Mesenchymal stem cell (in vitro differentiated cells and primary cell): ENCODE results near the gene SIK1.
A peak's percentile ranks its signal among the peaks of the same experiment; 100 is the strongest.

Experiments used
- DNase-seq: peaks from one replicate; pipeline ENCODE4 v3.0.0-alpha.2; 2013
- H2AFZ ChIP-seq: one replicate; pipeline ENCODE4 v1.6.1; 2013; ENCODE audit warnings: low read depth, mild to moderate bottlenecking, control low read depth, inconsistent platforms, low read length, moderate library complexity
- H2AK5ac ChIP-seq: 2 replicates; pipeline ENCODE4 v1.6.1; 2013; ENCODE audit warnings: low read length, moderate library complexity, mild to moderate bottlenecking, inconsistent platforms; ENCODE audit not compliant: severe bottlenecking
- H2BK120ac ChIP-seq: one replicate; pipeline ENCODE4 v1.6.1; 2013; ENCODE audit warnings: low read depth, mild to moderate bottlenecking, inconsistent platforms, low read length, moderate library complexity
- H2BK12ac ChIP-seq, 2 experiments: one replicate each; pipeline ENCODE4 v1.6.1; 2013; ENCODE audit warnings: inconsistent platforms in 2 of 2, low read length in 2 of 2, mild to moderate bottlenecking in 2 of 2, moderate library complexity in 2 of 2, control low read depth in 1 of 2
- H2BK15ac ChIP-seq: one replicate; pipeline ENCODE4 v1.6.1; 2013; ENCODE audit warnings: mild to moderate bottlenecking, low read depth, inconsistent platforms; ENCODE audit not compliant: poor library complexity, severe bottlenecking
- H2BK5ac ChIP-seq: 2 replicates; pipeline ENCODE4 v1.6.1; 2013; ENCODE audit warnings: low read depth, mild to moderate bottlenecking, low read length, control low read depth, inconsistent platforms; ENCODE audit not compliant: poor library complexity, severe bottlenecking
- H3K14ac ChIP-seq, 2 experiments: one replicate each; pipeline ENCODE4 v1.6.1; 2013; ENCODE audit warnings: inconsistent platforms in 2 of 2, low read length in 2 of 2, control low read depth in 1 of 2, mild to moderate bottlenecking in 1 of 2, moderate library complexity in 1 of 2
- H3K18ac ChIP-seq, 2 experiments: one replicate each; pipeline ENCODE4 v1.6.1; 2013; ENCODE audit warnings: inconsistent platforms in 2 of 2, low read length in 2 of 2, control low read depth in 1 of 2, low read depth in 1 of 2, mild to moderate bottlenecking in 1 of 2
- H3K23ac ChIP-seq, 2 experiments: one replicate each; pipeline ENCODE4 v1.6.1; 2013; ENCODE audit warnings: inconsistent platforms in 2 of 2, low read length in 2 of 2, mild to moderate bottlenecking in 2 of 2, moderate library complexity in 2 of 2, control low read depth in 1 of 2
- H3K27ac ChIP-seq: 2 replicates; pipeline ENCODE4 v1.5.1; 2013; ENCODE audit warnings: mild to moderate bottlenecking, moderate library complexity, low read length, control low read depth, inconsistent platforms; ENCODE audit not compliant: poor library complexity, severe bottlenecking
- H3K27me3 ChIP-seq, 2 experiments: 2 replicates each; pipeline versions ENCODE4 v1.6.1 to v1.7.0; 2013; ENCODE audit warnings: low read length in 2 of 2, mild to moderate bottlenecking in 2 of 2, moderate library complexity in 2 of 2, control low read depth in 1 of 2, inconsistent platforms in 1 of 2; ENCODE audit not compliant: control insufficient read depth in 1 of 2, insufficient read depth in 1 of 2
- H3K36me3 ChIP-seq, 2 experiments: 2 replicates each; pipeline versions ENCODE4 v1.6.1 to v1.7.0; 2013; ENCODE audit warnings: low read length in 2 of 2, control low read depth in 1 of 2, inconsistent platforms in 1 of 2, low read depth in 1 of 2, mild to moderate bottlenecking in 1 of 2; ENCODE audit not compliant: insufficient read depth in 2 of 2, control insufficient read depth in 1 of 2
- H3K4ac ChIP-seq, 2 experiments: one replicate each; pipeline ENCODE4 v1.6.1; 2013; ENCODE audit warnings: inconsistent platforms in 2 of 2, low read length in 2 of 2, mild to moderate bottlenecking in 2 of 2, moderate library complexity in 2 of 2, control low read depth in 1 of 2, low read depth in 1 of 2
- H3K4me1 ChIP-seq: 2 replicates; pipeline ENCODE4 v1.6.1; 2013; ENCODE audit warnings: low read depth, low read length, control low read depth; ENCODE audit not compliant: control insufficient read depth, insufficient read depth
- H3K4me2 ChIP-seq: 2 replicates; pipeline ENCODE4 v1.6.1; 2013; ENCODE audit warnings: low read length, mild to moderate bottlenecking, inconsistent platforms; ENCODE audit not compliant: poor library complexity, severe bottlenecking
- H3K4me3 ChIP-seq, 2 experiments: 2 replicates each; pipeline versions ENCODE4 v1.5.1 to v1.7.0; 2013; ENCODE audit warnings: low read length in 2 of 2, mild to moderate bottlenecking in 2 of 2, control low read depth in 1 of 2, low read depth in 1 of 2; ENCODE audit not compliant: insufficient read depth in 1 of 2
- H3K79me1 ChIP-seq: replicated peaks from 2 replicates; pipeline ENCODE4 v1.6.1; 2013; ENCODE audit warnings: mild to moderate bottlenecking, control low read depth, low read length, inconsistent platforms; ENCODE audit not compliant: poor library complexity, severe bottlenecking
- H3K9ac ChIP-seq: 2 replicates; pipeline ENCODE4 v1.7.0; 2013; ENCODE audit warnings: mild to moderate bottlenecking, low read length, moderate library complexity
- H3K9me3 ChIP-seq: 2 replicates; pipeline ENCODE4 v1.7.0; 2013; ENCODE audit warnings: mild to moderate bottlenecking, low read length; ENCODE audit not compliant: control insufficient read depth
- H4K8ac ChIP-seq: one replicate; pipeline ENCODE4 v1.6.1; 2013; ENCODE audit warnings: inconsistent platforms, mild to moderate bottlenecking, low read length, moderate library complexity
- H4K91ac ChIP-seq: one replicate; pipeline ENCODE4 v1.6.1; 2013; ENCODE audit warnings: mild to moderate bottlenecking, low read length, inconsistent platforms
- WGBS: methylation state at CpG from one replicate; pipeline ENCODE4 v1.1.7; 2013; ENCODE audit warnings: mixed read lengths; 5-methylcytosine and 5-hydroxymethylcytosine counted together

SIK1 gene

DNA sequence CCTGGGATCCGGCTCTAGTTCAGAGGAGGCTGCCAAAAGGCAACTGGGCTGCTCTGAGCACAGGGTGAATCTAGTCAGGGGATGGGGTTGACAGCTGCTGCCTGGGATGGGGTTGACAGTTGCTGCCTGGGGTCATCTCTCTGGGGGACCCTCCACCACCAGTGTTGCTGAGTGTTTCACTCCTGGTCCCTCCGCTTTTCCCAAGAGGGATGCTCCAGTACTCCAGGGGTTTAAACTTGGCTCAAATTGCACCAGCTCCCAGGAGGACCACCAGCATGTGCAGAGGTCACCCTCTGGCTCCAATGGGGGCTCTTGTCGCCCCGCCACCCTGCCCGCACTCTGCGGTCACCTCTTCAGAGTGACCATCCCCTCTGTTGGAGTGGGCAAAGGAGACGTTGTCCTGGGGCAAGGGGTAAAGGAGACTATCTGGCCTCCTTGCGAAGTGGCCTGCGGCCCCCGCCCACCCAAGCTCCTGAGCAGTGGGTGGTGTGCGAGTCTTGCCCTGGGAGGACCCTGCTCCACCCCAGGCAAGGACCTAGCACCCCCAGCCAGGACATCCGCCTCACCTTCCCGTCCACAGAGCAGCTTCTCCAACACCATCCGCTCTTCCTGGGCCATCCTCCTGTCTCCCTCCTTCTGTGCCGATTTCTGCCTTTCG is 52.6 kb downstream of the SIK1 start:
- H2BK5ac ChIP-seq, result no peak overlapping the region
- no peak overlapping the region for H2AK5ac ChIP-seq
- H3K9me3 ChIP-seq, result no peaks in the 10 kb centered on the region
- H3K14ac ChIP-seq, result peak overlapping the region in 1 of 2 experiments; percentile 66
- no peak overlapping the region for H4K8ac ChIP-seq
- no peak overlapping the region for H2BK120ac ChIP-seq
- no peak overlapping the region for H3K4ac ChIP-seq
- DNase-seq, result no peak
- H3K4me3 ChIP-seq, result no peak overlapping the region
- H2BK15ac ChIP-seq, result no peak overlapping the region
- no peak overlapping the region for H3K23ac ChIP-seq
- no peak overlapping the region for H3K18ac ChIP-seq
- 95% methylated on average over 15 of the region's 16 CpGs for WGBS
- H3K27me3 ChIP-seq, result peaks cover 4 to 5% of the 10 kb centered on the region in 2 experiments
- H3K4me1 ChIP-seq, result peaks cover 2% of the 10 kb centered on the region
- H4K91ac ChIP-seq, result no peak overlapping the region
- peak overlapping the region in 1 of 2 experiments; percentile 21 for H2BK12ac ChIP-seq
- H3K9ac ChIP-seq, result no peak overlapping the region
- H3K4me2 ChIP-seq, result no peak overlapping the region
- H3K79me1 ChIP-seq, result no peaks in the 10 kb centered on the region
- no peak overlapping the region for H2AFZ ChIP-seq
- H3K27ac ChIP-seq, result no peak overlapping the region
- H3K36me3 ChIP-seq, result no peaks in the 10 kb centered on the region

DNA sequence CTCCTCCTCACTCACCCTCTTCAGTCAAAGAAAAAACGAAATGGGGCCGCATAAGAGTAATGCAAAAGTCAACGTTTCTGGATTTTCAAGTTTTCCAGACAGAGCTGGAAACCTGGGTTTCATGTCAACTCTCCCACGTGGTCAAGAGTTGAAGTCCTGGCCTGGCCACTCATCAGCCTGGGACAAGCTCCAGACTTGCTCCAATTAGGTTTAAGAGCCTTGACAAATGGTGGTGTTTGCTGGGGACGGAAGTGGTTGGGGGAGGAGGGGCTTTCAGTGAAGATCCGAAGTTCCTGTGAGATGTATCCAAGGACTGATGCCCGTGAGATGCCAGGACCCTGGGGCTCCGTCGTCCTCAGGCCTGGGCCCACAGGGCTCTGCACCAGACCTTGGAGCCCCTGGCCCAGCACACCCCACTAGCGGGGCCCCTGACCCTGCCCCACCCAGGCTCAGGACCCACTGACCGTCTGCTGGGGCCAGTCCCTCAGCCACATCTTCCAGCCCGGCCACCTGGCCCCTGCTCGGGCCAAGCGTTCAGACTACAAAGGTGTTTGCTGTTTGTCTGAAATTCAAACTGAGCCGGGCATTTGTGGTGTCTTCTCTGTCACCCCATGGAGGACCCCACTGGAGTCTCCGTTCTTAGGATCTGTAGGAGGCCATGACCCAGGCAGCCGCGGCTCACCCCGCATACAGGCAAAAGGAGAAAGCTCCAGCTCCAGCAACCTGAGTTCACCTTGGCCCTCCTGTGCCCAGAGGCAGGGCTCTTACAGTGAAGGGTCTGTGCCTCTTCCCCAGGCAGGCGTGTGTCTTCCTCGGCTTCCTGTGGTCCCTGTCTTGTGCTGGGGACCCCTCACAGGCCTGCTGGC is 53.3 kb downstream of the SIK1 start:
- Histone ChIP-seq H2BK5ac (no peak overlapping the region), H3K9me3 (no peaks in the 10 kb centered on the region), H3K4ac (no peak overlapping the region), H3K79me1 (no peaks in the 10 kb centered on the region), H3K4me2 (no peak overlapping the region), H2BK15ac (no peak overlapping the region), H3K36me3 (no peaks in the 10 kb centered on the region), H2BK120ac (no peak overlapping the region), H2AK5ac (no peak overlapping the region), H4K8ac (no peak overlapping the region), H2BK12ac (no peak overlapping the region), H3K9ac (no peak overlapping the region), H2AFZ (no peak overlapping the region), H3K27me3 (peaks cover 4 to 8% of the 10 kb centered on the region in 2 experiments), H4K91ac (no peak overlapping the region), H3K23ac (no peak overlapping the region), H3K14ac (no peak overlapping the region), H3K4me3 (no peak overlapping the region), H3K27ac (no peak overlapping the region), H3K4me1 (peaks cover 9% of the 10 kb centered on the region), H3K18ac (no peak overlapping the region)
- WGBS, result 89% methylated on average over 21 of the region's 21 CpGs
- no peak for DNase-seq

DNA sequence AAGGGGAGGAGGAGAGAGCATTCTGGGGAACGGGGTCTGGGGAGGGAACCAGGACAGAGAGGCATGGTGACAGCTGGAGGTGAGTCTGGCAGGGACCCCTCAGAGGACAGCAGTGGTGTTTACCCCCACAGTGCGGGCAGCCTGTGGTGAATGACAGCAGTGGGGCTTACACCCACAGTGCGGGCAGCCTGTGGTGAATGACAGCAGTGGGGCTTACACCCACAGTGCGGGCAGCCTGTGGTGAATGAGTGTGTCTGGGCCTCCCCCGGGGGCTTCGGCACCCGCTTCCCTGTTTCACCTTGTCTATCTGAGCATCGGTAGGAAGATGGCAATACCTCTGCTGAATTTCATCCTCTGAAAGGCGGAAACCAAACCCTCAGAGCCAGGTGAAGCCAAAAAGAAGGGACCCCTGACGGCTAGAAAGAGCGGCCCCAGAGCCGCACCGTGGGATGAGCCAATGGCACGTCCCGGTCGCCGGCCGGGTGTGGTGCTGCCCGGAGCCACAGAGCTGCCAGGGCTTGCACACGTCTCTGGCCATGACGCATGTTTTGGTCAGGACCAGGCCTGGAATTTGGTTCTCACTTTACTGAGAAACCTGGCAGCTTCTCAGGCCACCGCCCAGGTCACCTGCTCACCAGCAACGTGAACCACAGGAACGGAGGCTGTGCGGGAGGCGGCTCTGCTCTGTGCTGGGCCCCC is 54.1 kb downstream of the SIK1 start:
- H3K79me1 ChIP-seq, result no peaks in the 10 kb centered on the region
- no peak overlapping the region for H3K27ac ChIP-seq
- H2AFZ ChIP-seq, result no peak overlapping the region
- no peak overlapping the region for H3K4ac ChIP-seq
- 94% methylated on average over 26 of the region's 26 CpGs for WGBS
- no peak overlapping the region for H2BK120ac ChIP-seq
- DNase-seq, result no peak
- H4K91ac ChIP-seq, result no peak overlapping the region
- peaks cover 9% of the 10 kb centered on the region for H3K4me1 ChIP-seq
- no peak overlapping the region for H4K8ac ChIP-seq
- H3K23ac ChIP-seq, result no peak overlapping the region
- no peak overlapping the region for H3K4me3 ChIP-seq
- peaks cover 4 to 8% of the 10 kb centered on the region in 2 experiments for H3K27me3 ChIP-seq
- no peaks in the 10 kb centered on the region for H3K9me3 ChIP-seq
- no peak overlapping the region for H2AK5ac ChIP-seq
- no peak overlapping the region for H3K14ac ChIP-seq
- H2BK12ac ChIP-seq, result no peak overlapping the region
- H2BK15ac ChIP-seq, result no peak overlapping the region
- H3K18ac ChIP-seq, result no peak overlapping the region
- no peak overlapping the region for H2BK5ac ChIP-seq
- no peak overlapping the region for H3K9ac ChIP-seq
- no peaks in the 10 kb centered on the region for H3K36me3 ChIP-seq
- H3K4me2 ChIP-seq, result no peak overlapping the region

DNA sequence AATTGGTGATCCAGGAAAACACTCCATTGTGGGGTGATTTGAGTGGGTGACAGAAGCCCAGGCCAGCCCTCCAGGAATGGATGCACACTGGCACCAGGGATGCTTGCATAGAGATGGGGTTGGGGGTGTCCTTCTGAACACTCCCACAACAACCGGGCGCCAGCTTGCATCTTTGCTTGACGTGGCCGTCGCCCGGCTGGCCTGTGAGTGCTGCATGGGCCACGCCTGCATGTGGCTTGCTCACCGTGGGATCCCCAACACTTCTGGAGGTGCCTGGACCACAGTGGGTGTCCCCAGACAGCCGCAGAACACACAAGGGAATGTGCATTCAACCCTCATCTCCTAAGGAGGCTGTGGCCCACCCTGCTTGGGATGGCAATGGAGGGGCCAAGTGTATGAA is 55.1 kb downstream of the SIK1 start:
- Histone ChIP-seq H3K23ac (no peak overlapping the region), H2BK12ac (no peak overlapping the region), H3K9me3 (no peaks in the 10 kb centered on the region), H3K27ac (no peak overlapping the region), H3K4ac (no peak overlapping the region), H3K79me1 (no peaks in the 10 kb centered on the region), H2AK5ac (no peak overlapping the region), H2AFZ (no peak overlapping the region), H2BK5ac (no peak overlapping the region), H3K36me3 (no peaks in the 10 kb centered on the region), H4K8ac (no peak overlapping the region), H3K27me3 (peaks cover 4 to 9% of the 10 kb centered on the region in 2 experiments), H2BK15ac (no peak overlapping the region), H3K4me3 (no peak overlapping the region), H3K9ac (no peak overlapping the region), H3K4me2 (no peak overlapping the region), H4K91ac (no peak overlapping the region), H3K4me1 (peaks cover 9% of the 10 kb centered on the region), H3K18ac (no peak overlapping the region), H3K14ac (no peak overlapping the region), H2BK120ac (no peak overlapping the region)
- 94% methylated on average over 8 of the region's 9 CpGs for WGBS
- no peak for DNase-seq
